SW 1271 (cell line): ENCODE data around the gene TPO.

ENCODE experiments used
- DNase-seq, 2 experiments: peaks; one replicate each; lab custom pipeline; 2025; lab: John Stamatoyannopoulos, UW

The TPO gene

DNA sequence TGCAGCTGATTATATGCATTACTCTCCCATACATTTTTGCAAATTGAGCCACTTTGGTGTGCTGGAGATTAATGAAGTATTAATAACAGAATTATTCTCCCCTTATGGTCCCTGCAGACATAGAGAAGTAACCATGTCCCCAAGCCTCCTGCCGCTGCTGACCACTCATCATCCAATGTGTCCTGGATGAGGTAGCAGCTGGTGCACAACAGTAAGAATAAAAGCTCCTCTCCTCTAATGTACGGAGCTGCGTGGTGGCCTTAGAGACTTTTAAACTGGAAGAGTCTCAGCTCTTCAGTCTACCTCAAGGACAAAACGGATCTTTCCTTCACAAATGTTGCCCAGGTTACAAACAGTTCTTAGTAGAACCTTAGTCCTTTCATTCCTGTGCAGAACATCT is 37.7 kb downstream of the TPO start:
- no peak for DNase-seq

GRCh38 chr2:1451422-1451821 is 38.2 kb downstream of the TPO start:
- DNase-seq = no peak

GRCh38 chr2:1453561-1453960 is 40.3 kb downstream of the TPO start:
- no peak for DNase-seq

- no peak for DNase-seq
These were observed 41.1 kb downstream of the TPO start for GRCh38 chr2:1454346-1454745.

- no peak for DNase-seq
These were observed 42.2 kb downstream of the TPO start for GRCh38 chr2:1455466-1455865.

DNA sequence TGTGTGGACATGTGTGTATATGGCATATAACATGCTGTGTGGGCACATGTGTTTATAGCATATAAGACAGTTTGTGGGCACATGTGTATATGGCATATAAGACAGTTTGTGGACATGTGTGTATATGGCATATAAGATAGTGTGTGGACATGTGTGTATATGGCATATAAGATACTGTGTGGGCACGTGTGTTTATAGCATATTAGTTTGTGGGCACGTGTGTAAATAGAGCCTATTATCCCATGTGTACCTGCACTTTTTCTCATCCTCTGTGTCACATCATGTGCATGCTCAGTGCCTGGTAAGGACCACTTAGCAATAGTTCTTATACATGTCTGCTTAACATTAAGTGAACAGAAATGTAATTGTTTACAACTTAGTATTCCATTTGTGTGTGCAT is 45.2 kb downstream of the TPO start:
- DNase-seq = no peak

- no peak for DNase-seq
These were observed 46.5 kb downstream of the TPO start for GRCh38 chr2:1459727-1460126.

DNA sequence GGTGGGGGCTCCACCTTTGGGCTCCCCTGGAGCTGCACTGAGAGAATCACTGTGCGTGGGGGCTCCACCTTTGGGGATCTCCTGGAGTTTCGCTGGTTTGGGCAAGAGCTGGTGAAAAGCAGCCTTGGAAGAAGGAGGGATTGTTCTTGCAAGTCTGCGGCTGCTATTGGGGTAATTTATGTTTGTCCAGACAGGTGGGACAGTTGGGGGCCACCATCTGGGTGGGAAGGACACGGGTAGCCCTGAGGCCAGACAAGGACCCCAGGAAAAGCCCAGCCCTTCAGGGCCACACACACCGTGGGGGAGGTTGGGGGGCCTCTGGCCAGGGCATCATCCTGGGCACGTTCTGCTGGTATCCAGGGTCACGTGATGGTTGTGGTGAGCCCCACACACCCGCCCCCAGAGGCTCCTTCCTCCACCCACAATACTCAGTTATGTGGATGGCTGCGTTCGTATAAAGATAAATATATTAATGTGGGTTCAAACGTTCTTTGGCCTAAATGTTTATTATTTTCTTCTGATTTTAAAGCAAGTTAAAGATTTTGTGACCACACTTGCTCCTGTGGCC is 47.7 kb downstream of the TPO start:
- no peak for DNase-seq

GRCh38 chr2:1461507-1462390 is 48.5 kb downstream of the TPO start:
- no peak for DNase-seq

- DNase-seq = no peak
These were observed 49.7 kb downstream of the TPO start for GRCh38 chr2:1462994-1463393.

- DNase-seq = no peak
These were observed 59.1 kb downstream of the TPO start for GRCh38 chr2:1472350-1472749.

DNA sequence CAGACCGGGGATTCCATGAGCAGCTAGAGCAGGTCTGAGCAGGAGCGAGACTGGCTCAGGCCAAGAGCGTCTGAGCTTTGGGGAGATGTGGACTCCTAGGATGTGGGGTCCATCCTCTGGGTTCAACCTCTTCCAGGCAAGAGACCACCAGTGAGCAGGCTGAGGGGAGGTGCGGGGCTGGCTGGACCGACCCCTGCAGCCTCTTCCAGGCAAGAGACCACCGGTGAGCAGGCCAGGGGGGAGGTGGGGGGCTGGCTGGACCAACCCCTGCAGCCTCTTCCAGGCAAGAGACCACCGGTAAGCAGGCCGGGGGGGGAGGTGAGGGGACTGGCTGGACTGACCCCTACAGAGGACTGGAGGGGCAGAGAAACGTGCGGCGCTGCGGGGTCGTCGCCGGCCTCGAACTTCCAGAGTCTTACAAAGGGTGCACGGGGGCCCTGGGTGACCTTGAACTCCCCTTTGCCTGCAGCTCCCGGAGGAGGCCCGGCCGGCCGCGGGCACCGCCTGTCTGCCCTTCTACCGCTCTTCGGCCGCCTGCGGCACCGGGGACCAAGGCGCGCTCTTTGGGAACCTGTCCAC is 63.4 kb downstream of the TPO start:
- no peak for DNase-seq

DNA sequence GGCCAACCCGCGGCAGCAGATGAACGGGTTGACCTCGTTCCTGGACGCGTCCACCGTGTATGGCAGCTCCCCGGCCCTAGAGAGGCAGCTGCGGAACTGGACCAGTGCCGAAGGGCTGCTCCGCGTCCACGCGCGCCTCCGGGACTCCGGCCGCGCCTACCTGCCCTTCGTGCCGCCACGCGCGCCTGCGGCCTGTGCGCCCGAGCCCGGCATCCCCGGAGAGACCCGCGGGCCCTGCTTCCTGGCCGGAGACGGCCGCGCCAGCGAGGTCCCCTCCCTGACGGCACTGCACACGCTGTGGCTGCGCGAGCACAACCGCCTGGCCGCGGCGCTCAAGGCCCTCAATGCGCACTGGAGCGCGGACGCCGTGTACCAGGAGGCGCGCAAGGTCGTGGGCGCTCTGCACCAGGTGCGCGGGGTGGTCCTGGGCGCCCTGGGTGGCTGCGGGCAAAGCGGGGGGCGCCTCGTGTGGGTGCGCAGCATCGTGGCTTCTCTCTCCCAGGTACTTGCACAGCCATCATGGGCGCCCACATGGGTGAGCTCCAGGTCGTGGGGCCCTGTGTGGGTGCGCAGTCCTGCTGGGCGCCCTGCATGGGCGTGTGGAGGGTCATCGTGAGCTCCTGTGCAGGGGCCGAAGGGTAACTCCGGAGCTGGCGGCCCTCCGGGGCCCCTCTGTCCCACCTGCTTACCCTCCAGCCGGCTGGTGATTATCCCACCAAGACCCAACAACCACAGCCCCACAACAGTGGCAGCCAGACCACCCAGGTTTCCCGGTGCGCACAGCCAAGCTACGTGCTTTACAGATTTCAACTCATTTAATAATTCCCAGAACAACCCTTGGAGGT is 64.2 kb downstream of the TPO start:
- DNase-seq = no peak

DNA sequence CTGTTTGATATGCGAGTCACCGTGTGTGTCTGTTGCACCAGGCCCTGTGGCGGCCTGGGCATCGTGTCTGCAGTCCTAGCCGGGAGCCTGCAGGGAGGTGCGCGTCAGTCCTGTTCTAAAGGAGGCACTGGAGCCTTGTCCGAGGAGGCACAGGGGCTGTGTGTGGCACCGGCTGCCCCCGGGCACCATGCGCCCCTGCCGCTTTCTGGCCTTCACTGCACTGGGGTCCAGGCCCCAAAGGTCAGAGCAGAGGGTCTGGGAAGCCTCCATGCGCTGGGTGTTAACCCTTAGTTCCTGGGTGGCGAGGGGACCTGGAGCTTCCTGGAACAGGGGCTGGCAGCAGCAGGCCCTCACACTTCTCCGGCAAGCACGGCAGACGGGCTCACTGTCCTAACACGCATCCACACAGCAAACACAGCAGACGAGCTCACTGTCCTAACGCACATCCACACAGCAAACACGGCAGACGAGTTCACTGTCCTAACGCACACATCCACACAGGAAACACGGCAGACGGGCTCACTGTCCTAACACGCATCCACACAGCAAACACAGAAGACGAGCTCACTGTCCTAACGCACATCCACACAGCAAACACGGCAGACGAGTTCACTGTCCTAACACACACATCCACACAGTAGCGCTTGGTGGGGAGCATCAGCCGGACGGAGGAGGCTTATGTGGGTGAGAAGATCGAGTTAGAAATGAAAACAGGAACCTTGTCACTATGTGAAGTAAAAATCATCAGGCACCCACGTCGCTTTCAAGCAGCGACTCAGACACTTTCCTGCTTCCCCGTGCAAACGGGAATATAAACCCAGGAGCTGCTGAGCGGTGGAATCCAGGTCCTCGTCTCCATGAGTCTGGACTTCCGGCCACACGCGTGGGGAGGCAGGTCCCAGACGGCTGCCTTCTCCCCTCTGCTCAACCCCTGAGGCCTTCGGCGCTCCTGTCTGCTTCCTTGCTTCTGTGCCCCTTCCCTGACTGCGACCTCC is 65.3 kb downstream of the TPO start:
- DNase-seq = no peak

- no peak for DNase-seq
These were observed 66.1 kb downstream of the TPO start for GRCh38 chr2:1479346-1479745.

DNA sequence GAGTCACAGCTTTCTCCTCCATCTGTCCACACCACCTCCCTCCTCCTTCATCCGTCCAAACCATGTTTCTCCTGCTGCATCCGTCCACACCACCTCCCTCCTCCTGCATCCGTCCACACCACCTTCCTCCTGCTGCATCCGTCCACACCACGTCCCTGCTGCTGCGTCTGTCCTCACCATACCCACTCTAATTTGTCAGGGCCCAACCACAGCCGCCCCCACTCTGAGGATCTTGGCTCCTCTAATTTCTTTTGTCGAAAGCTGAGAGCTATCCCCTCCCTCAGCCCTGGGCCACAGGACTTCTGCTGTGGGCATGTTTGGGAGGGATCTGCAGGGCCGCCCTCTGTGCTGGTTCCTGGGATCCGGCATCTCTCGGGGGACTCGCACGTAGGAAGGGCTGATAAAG is 67.4 kb downstream of the TPO start:
- DNase-seq = no peak

DNA sequence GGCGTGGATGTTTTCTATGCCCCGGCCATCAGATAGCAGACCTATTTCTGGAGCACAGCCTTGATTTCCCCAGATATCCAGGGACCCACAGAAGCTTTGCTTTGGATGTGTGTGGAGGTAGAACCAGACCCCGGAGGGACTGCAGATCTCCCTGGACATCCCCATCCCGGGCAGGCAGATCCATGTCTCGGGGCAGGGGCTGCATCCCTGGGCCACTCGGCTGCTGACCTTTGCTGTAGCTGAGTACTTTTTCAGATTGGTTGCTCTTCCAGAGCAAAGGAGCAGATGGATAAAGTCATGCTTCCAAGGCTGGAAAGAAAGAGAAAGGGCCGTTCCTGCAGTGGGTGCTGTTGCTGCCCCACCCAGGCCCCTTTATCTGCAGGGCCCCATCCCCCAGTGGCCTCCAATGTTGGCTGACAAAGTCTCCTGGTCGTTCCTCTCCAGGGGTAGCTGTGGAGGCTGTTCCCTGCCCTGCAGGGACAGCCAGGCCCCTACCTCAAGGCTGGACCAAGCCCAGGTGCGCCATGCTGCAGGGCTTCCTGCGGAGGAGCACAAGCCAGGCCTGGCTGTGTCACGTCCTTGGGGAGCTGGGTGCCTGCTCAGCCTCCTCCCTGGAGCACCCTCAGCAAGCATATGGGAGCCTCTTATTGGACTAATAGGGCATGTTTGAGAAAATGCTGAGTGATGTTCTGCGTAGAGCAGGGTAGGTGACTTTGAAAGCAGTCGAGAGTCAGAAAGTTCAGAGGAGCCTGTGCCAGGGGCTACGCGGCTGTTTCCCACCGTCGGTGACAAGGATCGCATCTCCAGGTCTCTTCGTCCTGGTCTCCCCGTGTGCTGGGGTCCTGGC is 68.4 kb downstream of the TPO start:
- no peak for DNase-seq

DNA sequence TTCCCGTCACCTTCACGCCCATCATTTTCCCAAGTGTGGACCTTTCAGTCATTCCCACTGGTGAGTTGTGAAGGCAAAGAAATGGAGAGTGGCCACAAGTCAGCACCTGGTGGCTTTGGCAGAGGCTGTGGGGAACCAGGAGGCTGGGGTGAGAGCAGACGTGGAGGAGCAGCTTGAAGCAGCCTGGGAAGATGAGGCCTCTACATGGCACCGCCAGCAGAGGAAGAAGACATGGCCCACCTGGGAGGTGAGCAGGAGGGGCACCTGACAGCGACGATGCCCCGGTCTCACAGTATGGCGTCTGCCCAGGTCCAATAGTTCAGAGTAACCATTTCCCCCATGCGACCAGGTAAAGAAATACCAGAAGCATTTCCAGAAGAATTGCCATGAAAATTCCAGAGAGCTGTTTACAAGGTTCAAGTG is 69.0 kb downstream of the TPO start:
- DNase-seq = no peak

GRCh38 chr2:1482981-1483380 is 69.7 kb downstream of the TPO start:
- DNase-seq = no peak

- no peak for DNase-seq
These were observed 70.3 kb downstream of the TPO start for GRCh38 chr2:1483551-1483950.
